Heart left ventricle (tissue), 16 donors: ENCODE measurements around the gene CYBA. TPM values are rescaled to one million over a fixed set of nuclear protein-coding genes. Genes with fewer than 3 reads are reported as not detected.

Experiments used
- ATAC-seq, 4 donors: fragments of 200-7000 bp; cut with Tn5 transposase; one replicate each; pipeline ENCODE4 v1.9.1; 2020 to 2022; ENCODE audit warnings: moderate library complexity in 4 of 4, mild to moderate bottlenecking in 3 of 4, moderate number of reproducible peaks in 1 of 4
- DNase-seq, 5 donors: peaks; one replicate each; pipeline ENCODE4 v3.0.0-alpha.2; 2020
- H3K27ac ChIP-seq, 12 donors: fragments of 200-600 bp; sonication (generic) in 4 of 12; one replicate each; pipeline versions ENCODE4 v1.5.0 to v1.8.0; 2016 to 2022; ENCODE audit warnings: mild to moderate bottlenecking in 2 of 12
- H3K27me3 ChIP-seq, 9 donors: fragments of 200-600 bp; sonication (generic) in 2 of 9; one replicate each; pipeline versions ENCODE4 v1.5.1 to v1.8.0; 2016 to 2022; ENCODE audit warnings: mild to moderate bottlenecking in 3 of 9
- H3K36me3 ChIP-seq, 9 donors: fragments of 200-600 bp; sonication (generic) in 2 of 9; one replicate each; pipeline versions ENCODE4 v1.5.0 to v1.8.0; 2018 to 2022; ENCODE audit warnings: mild to moderate bottlenecking in 2 of 9
- H3K4me1 ChIP-seq, 12 donors: fragments of 200-600 bp; sonication (generic) in 4 of 12; one replicate each; pipeline versions ENCODE4 v1.5.0 to v1.8.0; 2016 to 2022; ENCODE audit warnings: mild to moderate bottlenecking in 3 of 12
- H3K4me3 ChIP-seq, 12 donors: fragments of 200-600 bp; sonication (generic) in 4 of 12; one replicate each; pipeline versions ENCODE4 v1.5.0 to v1.8.0; 2017 to 2022; ENCODE audit warnings: mild to moderate bottlenecking in 9 of 12, moderate library complexity in 4 of 12
- H3K9me3 ChIP-seq, 12 donors: fragments of 200-600 bp; sonication (generic) in 4 of 12; one replicate each; pipeline versions ENCODE4 v1.5.0 to v1.8.0; 2016 to 2022; ENCODE audit warnings: mild to moderate bottlenecking in 1 of 12
- POLR2A ChIP-seq, 2 donors: fragments of 450-650 bp; IDR thresholded peaks; one replicate each; pipeline ENCODE4 v1.6.1; 2017; ENCODE audit warnings: antibody characterized with exemption in 2 of 2, mild to moderate bottlenecking in 2 of 2, moderate library complexity in 2 of 2
- WGBS, 4 donors: extraction: QIAGEN DNeasy Blood & Tissue Kit in 2 of 4; methylation state at CpG; one replicate each; pipeline versions ENCODE4 v1.1.5 to v1.1.7; 2013 to 2018; 5-methylcytosine and 5-hydroxymethylcytosine counted together
- intact Hi-C, 10 donors: fragments of 100-400 bp; cut with DNase I; formaldehyde crosslinking; loops; one replicate each; pipeline versions ENCODE4 v1.11.1 to v1.14.2; 2022
- polyA plus RNA-seq, 2 donors: library from polyadenylated mRNA; stranded (reverse); fragments of 200-250 nt; gene quantifications; one replicate each; pipeline ENCODE4 v1.2.3, GENCODE V29; 2013
- total RNA-seq, 9 donors: library from RNA; depleted of rRNA in 2 of 9; stranded (reverse); fragments of >200 nt in 2 of 9; fragmentation: NEBNext Ultra II Directional in 3 of 9; extraction: Animal tissue kit (Norgen Biotek cat#: 25700) in 3 of 9; gene quantifications; one replicate each; pipeline versions ENCODE4 v1.1.0 to v1.2.4, GENCODE V29; 2016 to 2023
- TF ChIP-seq, protein P1 (sequence below), 12 donors: fragments of 200-600 bp; sonication (generic) in 4 of 12; IDR thresholded peaks; one replicate each; pipeline versions ENCODE4 v1.5.0 to v1.8.0; 2018 to 2022; ENCODE audit warnings: antibody characterized with exemption in 12 of 12, mild to moderate bottlenecking in 5 of 12
- donor health status: ischemic (EF 13 %, LVEDD 7.1; RV severe dilation, severe dysfunction).
- donor health status: healthy with polysubstance abuse.
- donor health status: DM: no; HTN: yes; CAD: no.
- donor health status: DM: no; HTN: no; CAD: no.
- donor health status: ischemic (EF 25% LVEDD 6.9; RV normal size, moderate dysfunction).
- donor health status: ischemic (EF 25% LVEDD 5.7; RV mildly dilated, moderate dysfunction).
- donor health status: healthy.
- donor health status: DM: yes; HTN: yes; CAD: no.
- donor health status: ischemic (EF 35%, LVEDD 5.7; RV mildly dilated, moderate dysfunction).
- donor health status: nonischemic (EF 11% LVEDD 7.7; RV severe dilation, severe dysfunction).
- donor health status: DM: yes; HTN: yes; CAD: no.
- donor health status: PGD.
- donor health status: ischemic (EF 29% LVEDD 5.4; RV normal size, mild dysfunction).
- donor health status: nonischemic (EF 23%, LVEDD 6.1; RV moderate dilation, normal function).

The CYBA gene
- total and polyA plus RNA-seq, 11 donors = 22.6 to 227 (median 46.5) TPM

- H3K36me3 ChIP-seq = peaks cover 0 to 46% (median 33%) of the 10 kb centered on the region in 9 donors
- peaks cover 0 to 83% (median 37%) of the 10 kb centered on the region in 12 donors for H3K4me1 ChIP-seq
- no peaks in the 10 kb centered on the region for H3K27me3 ChIP-seq
- DNase-seq (peak in 1 of 5 donors; percentile 3), ATAC-seq (no peak)
- WGBS, 4 donors = 91 to 95% (median 92%) methylated on average over 10 of the region's 10 CpGs
- peak overlapping the region in 3 of 12 donors; percentile 47 to 73 (median 51) for H3K27ac ChIP-seq
- no peaks in the 10 kb centered on the region for H3K9me3 ChIP-seq
- TF ChIP-seq, protein P1, sequence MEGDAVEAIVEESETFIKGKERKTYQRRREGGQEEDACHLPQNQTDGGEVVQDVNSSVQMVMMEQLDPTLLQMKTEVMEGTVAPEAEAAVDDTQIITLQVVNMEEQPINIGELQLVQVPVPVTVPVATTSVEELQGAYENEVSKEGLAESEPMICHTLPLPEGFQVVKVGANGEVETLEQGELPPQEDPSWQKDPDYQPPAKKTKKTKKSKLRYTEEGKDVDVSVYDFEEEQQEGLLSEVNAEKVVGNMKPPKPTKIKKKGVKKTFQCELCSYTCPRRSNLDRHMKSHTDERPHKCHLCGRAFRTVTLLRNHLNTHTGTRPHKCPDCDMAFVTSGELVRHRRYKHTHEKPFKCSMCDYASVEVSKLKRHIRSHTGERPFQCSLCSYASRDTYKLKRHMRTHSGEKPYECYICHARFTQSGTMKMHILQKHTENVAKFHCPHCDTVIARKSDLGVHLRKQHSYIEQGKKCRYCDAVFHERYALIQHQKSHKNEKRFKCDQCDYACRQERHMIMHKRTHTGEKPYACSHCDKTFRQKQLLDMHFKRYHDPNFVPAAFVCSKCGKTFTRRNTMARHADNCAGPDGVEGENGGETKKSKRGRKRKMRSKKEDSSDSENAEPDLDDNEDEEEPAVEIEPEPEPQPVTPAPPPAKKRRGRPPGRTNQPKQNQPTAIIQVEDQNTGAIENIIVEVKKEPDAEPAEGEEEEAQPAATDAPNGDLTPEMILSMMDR (IDR thresholded peaks at IDR 0.05) = no peak
- TF ChIP-seq POLR2A (IDR thresholded peaks at IDR 0.05) = no peak
- intact Hi-C loops = loop anchor here in 3 of 10 donors (5.0 to 10.0 kb wide), 2 partner anchors 56 to 109 kb away; partner anchors contain the start of genes CTU2 (in 2 of the 3), RNF166 (in 2 of the 3) and CYBA (in 1 of the 3)
- no peak overlapping the region for H3K4me3 ChIP-seq
Measured at GRCh38 chr16:88595921-88596320, 54.9 kb downstream of the CYBA start.

DNA sequence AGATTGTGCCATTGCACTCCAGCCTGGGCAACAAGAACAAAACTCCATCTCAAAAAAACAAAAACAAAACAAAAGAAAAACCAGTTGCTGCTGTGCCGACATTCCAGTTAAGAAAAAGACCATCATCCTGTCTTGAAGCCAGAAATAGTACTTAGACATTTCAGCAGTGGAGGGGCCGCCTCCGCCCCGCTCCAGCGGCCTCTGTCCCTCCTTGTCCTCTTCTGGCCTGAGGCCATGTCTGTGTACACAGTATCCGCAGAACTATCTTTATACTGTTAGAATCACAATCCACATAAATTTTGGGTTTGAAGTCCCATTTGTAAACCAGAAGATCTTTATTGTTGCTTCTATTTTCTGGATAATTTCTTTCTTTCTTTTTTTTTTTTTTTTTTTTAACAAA, 55.8 kb downstream of the CYBA start:
- H3K27me3 ChIP-seq = no peaks in the 10 kb centered on the region
- H3K36me3 ChIP-seq = peaks cover 0 to 45% (median 33%) of the 10 kb centered on the region in 9 donors
- no peak for ATAC-seq
- no peaks in the 10 kb centered on the region for H3K9me3 ChIP-seq
- peak overlapping the region in 9 of 12 donors; percentile 8 to 51 (median 36) for H3K27ac ChIP-seq
- intact Hi-C loops = loop anchor here in 3 of 10 donors (5.0 to 10.0 kb wide), 2 partner anchors 57 to 110 kb away; partner anchors contain the start of genes CTU2 (in 2 of the 3), RNF166 (in 2 of the 3) and CYBA (in 1 of the 3)
- TF ChIP-seq POLR2A (IDR thresholded peaks at IDR 0.05) = no peak
- TF ChIP-seq, protein P1 (IDR thresholded peaks at IDR 0.05) = no peak
- peaks cover 0 to 75% (median 31%) of the 10 kb centered on the region in 12 donors for H3K4me1 ChIP-seq
- peak in 4 of 5 donors; percentile 34 to 48 (median 40) for DNase-seq
- no peak overlapping the region for H3K4me3 ChIP-seq
- 8 to 30% (median 20%) methylated on average over 6 of the region's 6 CpGs for WGBS, 4 donors

- peak overlapping the region in 5 of 12 donors; percentile 3 to 25 (median 14) for H3K27ac ChIP-seq
- H3K27me3 ChIP-seq = no peaks in the 10 kb centered on the region
- DNase-seq (peak in 1 of 5 donors; percentile 9), ATAC-seq (no peak)
- H3K4me1 ChIP-seq = peaks cover 0 to 64% (median 23%) of the 10 kb centered on the region in 12 donors
- intact Hi-C loops = loop anchor here in 3 of 10 donors (5.0 to 10.0 kb wide), 2 partner anchors 103 to 111 kb away; partner anchors contain the start of genes CTU2 (in 2 of the 3) and RNF166 (in 2 of the 3)
- no peak overlapping the region for H3K4me3 ChIP-seq
- no peaks in the 10 kb centered on the region for H3K9me3 ChIP-seq
- TF ChIP-seq POLR2A (IDR thresholded peaks at IDR 0.05) = no peak
- TF ChIP-seq, protein P1 (IDR thresholded peaks at IDR 0.05) = no peak
- WGBS, 4 donors = 83 to 95% (median 88%) methylated on average over 6 of the region's 6 CpGs
- peaks cover 0 to 45% (median 33%) of the 10 kb centered on the region in 9 donors for H3K36me3 ChIP-seq
Measured at GRCh38 chr16:88593910-88594309, 56.9 kb downstream of the CYBA start.

GRCh38 chr16:88593489-88593888, 57.4 kb downstream of the CYBA start:
- DNase-seq = peak in 3 of 5 donors; percentile 37 to 60 (median 45)
- H3K27ac ChIP-seq = peak overlapping the region in 5 of 12 donors; percentile 3 to 25 (median 14)
- WGBS, 4 donors = 61 to 78% (median 71%) methylated on average over 11 of the region's 11 CpGs
- H3K4me3 ChIP-seq = no peak overlapping the region
- ATAC-seq = peak; percentile 70 to 85 (median 76)
- peaks cover 0 to 60% (median 19%) of the 10 kb centered on the region in 12 donors for H3K4me1 ChIP-seq
- H3K36me3 ChIP-seq = peaks cover 0 to 46% (median 33%) of the 10 kb centered on the region in 9 donors
- H3K9me3 ChIP-seq = no peaks in the 10 kb centered on the region
- intact Hi-C loops = loop anchor here in 3 of 10 donors (5.0 to 10.0 kb wide), 2 partner anchors 104 to 111 kb away; partner anchors contain the start of genes CTU2 (in 2 of the 3) and RNF166 (in 2 of the 3)
- no peak for TF ChIP-seq POLR2A (IDR thresholded peaks at IDR 0.05)
- TF ChIP-seq, protein P1 (IDR thresholded peaks at IDR 0.05) = peak in 8 of 12 donors; percentile 13 to 46 (median 22)
- no peaks in the 10 kb centered on the region for H3K27me3 ChIP-seq
